GM12864 (cell line): ENCODE results near the gene AKR1B15.
"Not testable (repeated sequence)": the region's sequence is repeated elsewhere in the genome, so short reads cannot be mapped to it uniquely, and the experiment has no call there.

Source experiments
- DNase-seq: peaks from one replicate; pipeline ENCODE4 v3.0.0-alpha.2; 2011; ENCODE audit warnings: low read depth
- H3K4me3 ChIP-seq: 2 replicates; pipeline ENCODE4 v1.5.1; 2011; ENCODE audit warnings: mild to moderate bottlenecking, low read depth, low read length, control low read depth
- TF ChIP-seq, protein P1 (sequence below): IDR thresholded peaks from 2 replicates; pipeline ENCODE4 v1.5.1; 2011; ENCODE audit warnings: low read depth, mild to moderate bottlenecking, moderate library complexity, low read length, control low read depth, inconsistent platforms; ENCODE audit errors: missing control alignments

The AKR1B15 gene

DNA sequence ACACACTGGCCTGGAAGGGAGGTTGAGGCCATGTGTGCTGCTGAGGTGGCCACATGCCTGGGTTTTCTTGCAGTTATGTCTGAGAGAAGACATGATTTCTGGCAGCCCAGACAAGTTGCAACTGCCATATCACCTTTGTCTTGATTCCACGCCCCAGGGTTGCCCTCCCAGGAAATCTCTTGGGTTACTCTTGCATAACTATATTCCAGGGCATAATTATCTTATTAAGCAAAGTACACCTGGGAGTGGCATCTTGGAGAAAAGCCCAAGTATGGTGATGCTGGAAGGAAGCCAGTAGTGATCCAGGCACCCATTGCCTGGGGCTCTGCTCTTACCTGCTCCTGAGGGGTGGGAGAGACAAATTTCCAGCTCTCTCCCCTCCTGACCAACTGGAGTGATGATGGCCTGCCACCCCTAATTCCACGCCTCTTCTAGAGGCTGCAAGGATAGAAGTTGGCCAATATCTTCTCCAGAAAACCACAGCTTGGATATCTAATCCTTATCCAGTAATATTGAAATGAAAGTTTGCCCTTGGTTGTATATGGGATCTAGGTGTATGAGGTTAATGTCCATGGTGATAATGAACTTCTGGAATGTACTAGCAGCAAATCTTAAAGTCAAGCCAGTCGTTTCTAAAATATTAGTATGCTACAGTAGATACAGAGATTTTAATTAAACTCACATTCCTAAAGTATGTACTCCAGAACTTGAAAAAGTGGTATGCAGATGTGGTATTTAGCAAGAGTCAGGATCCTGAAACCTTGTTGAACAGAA is 16.5 kb upstream of the AKR1B15 start:
- TF ChIP-seq, protein P1, sequence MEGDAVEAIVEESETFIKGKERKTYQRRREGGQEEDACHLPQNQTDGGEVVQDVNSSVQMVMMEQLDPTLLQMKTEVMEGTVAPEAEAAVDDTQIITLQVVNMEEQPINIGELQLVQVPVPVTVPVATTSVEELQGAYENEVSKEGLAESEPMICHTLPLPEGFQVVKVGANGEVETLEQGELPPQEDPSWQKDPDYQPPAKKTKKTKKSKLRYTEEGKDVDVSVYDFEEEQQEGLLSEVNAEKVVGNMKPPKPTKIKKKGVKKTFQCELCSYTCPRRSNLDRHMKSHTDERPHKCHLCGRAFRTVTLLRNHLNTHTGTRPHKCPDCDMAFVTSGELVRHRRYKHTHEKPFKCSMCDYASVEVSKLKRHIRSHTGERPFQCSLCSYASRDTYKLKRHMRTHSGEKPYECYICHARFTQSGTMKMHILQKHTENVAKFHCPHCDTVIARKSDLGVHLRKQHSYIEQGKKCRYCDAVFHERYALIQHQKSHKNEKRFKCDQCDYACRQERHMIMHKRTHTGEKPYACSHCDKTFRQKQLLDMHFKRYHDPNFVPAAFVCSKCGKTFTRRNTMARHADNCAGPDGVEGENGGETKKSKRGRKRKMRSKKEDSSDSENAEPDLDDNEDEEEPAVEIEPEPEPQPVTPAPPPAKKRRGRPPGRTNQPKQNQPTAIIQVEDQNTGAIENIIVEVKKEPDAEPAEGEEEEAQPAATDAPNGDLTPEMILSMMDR: no peak
- H3K4me3 ChIP-seq: no peak overlapping the region
- DNase-seq: no peak

DNA sequence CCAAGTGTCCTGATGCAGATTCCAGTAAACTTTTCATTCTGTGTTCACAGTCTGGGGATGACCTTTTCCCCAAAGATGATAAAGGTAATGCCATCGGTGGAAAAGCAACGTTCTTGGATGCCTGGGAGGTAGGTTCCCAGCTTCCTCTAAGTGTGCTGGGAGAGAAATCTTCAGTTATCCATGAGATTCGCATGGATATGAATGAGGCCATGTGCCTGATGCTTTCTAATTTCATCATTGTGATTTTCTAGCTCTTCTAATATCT is 16.0 kb upstream of the AKR1B15 start:
- no peak for DNase-seq
- no peak overlapping the region for H3K4me3 ChIP-seq
- TF ChIP-seq, protein P1: no peak

DNA sequence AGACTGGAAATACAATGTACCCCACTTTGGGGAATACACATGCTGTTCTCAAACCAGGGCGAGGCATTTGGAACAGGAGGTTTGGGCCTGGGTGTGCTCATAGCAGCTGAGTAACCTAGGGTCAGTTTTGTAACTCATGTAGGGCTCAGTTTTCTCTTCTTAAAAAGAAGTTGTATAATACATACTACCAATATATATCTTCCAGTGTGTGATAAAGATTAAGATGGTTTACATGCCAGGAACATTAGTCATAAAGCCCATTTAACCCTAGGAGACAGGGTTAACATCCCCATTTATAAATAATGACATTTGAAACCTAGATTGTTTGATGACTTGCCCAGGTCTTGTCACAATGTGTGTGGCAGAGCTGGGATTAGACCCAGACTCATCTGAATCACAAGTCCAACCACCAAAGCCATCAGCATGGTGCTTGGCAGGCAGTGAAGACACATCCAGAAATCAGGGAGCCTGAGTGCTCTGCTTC is 15.6 kb upstream of the AKR1B15 start:
- no peak overlapping the region for H3K4me3 ChIP-seq
- no peak for DNase-seq
- TF ChIP-seq, protein P1: no peak

DNA sequence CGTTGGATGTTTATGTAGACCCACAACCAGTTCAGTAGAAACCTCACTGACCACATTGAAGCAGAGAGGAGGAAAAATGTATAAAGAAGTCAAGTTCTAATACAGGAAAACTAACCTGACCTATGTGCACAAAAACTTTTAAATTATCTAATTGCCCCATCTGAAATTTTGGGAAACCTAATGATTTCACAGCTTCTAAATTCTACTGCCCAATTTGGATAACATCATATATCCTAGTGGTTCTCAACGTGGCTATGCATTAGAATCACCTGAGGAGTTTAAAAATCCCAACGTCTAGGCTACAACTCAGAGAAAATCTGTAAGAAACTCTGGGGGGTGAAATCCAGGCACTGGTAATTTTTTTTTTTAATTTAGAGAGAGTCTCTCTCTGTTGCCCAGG is 14.3 kb upstream of the AKR1B15 start:
- no peak for DNase-seq
- H3K4me3 ChIP-seq: no peak overlapping the region
- TF ChIP-seq, protein P1: no peak

DNA sequence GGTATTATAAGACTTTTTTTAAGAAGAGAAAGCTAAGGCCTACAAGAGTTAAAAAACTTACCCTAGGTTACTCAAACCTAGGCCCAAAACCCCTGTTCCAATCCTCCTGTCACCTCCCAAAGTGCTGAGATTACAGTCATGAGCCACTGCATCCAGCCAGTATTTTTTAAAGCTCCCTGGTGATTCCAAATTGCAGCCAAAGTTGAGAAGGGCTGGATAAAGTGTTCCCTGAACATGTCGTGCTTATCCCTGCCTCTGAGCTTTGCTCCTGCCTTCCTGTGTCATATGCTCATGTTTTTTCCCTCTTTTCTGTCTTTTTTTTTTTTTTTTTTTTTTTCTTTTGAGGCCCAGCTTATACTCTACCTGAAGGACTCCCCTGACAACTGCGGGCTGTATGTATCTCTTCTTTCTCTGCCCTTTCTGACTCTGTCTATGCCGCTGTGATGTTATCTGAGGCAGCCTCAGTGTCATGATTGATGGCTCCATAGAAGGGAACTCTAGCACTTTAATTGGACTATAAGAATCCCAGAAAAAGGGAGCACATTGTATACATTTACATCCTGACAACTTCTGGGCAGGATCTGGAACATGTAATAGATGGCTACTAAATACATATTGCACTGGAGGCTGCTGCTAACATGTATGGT is 13.5 kb upstream of the AKR1B15 start:
- TF ChIP-seq, protein P1: no peak
- H3K4me3 ChIP-seq: no peak overlapping the region
- no peak for DNase-seq

DNA sequence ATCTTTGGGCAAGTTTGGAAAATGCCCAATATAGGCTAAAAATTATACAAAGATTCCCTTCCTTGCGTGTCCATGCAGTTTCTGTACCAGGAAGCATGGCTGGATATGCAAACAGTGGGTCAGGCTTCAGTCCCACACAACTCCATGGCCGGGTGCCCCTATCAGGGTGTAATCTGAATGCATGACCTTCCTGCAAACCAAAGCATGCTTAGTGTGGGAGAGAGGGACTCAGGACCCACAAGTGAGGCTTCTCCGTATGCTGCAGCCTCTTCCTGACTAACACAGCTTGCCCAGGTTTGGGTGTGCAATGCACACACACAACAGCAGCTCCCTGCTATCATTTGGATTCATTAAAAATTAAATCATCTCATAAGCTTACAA is 13.0 kb upstream of the AKR1B15 start:
- TF ChIP-seq, protein P1: no peak
- no peak for DNase-seq
- H3K4me3 ChIP-seq: no peak overlapping the region

DNA sequence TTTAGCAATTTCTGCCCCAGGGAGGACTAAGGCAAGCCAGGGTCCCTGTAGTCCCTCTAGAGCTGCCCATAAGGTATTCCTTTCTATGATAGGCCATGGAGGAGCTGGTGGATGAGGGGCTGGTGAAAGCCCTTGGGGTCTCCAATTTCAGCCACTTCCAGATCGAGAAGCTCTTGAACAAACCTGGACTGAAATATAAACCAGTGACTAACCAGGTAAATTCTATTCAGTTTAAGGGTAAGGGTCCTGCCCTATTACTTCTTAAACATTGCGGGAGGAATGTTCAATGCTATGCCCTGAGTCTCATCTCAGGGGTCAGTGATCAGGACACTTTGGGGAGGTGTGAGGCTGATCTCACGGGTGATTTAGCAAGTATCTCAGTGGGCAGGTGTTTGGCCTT is 12.4 kb upstream of the AKR1B15 start:
- DNase-seq, H3K4me3 ChIP-seq: not testable (repeated sequence)

DNA sequence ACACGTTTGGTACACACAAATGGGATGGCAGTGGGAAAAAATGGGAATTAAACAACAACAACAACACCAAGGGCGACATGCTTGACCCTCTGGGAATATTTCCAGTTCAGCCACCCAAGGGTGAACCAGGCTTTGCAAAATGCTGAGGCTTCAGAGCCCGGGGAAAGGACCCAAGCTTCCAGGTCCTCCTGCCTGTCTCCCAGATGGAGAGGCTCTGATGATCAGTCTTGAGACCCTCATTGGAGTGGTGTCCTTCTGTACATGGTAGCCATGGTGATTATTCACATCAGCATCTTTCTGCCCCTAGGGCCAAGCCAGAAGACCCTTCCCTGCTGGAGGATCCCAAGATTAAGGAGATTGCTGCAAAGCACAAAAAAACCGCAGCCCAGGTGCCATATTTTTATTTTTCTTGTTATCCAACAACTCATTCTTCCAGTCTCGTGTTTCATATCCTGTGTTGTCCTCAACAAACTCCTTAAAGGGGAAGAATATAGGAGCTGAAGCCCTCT is 11.6 kb upstream of the AKR1B15 start:
- H3K4me3 ChIP-seq, DNase-seq: not testable (repeated sequence)
